GM23338 (cell line): ENCODE data around the gene ARMH1. TPM values are rescaled to one million over a fixed set of nuclear protein-coding genes. Genes with fewer than 3 reads are reported as not detected.

ENCODE experiments used
- ATAC-seq: fragments of 200-7000 bp; cut with Tn5 transposase; 3 replicates; pipeline ENCODE4 v1.9.1; 2020
- DNase-seq: peaks from one replicate; pipeline ENCODE4 v3.0.0-alpha.2; 2015; ENCODE audit warnings: low spot score
- H2AFZ ChIP-seq: fragments of 200-600 bp; sonication (generic); 2 replicates; pipeline ENCODE4 v1.8.0; 2016; ENCODE audit warnings: antibody characterized with exemption, mild to moderate bottlenecking, moderate library complexity
- H3F3A ChIP-seq: fragments of 200-600 bp; sonication (generic); replicated peaks from 2 replicates; pipeline ENCODE4 v1.8.0; 2017; ENCODE audit warnings: antibody characterized with exemption, mixed run types, low read depth
- H3K27ac ChIP-seq: fragments of 200-600 bp; sonication (generic); 2 replicates; pipeline ENCODE4 v1.6.1; 2016; ENCODE audit warnings: low read depth
- H3K27me3 ChIP-seq: fragments of 200-600 bp; sonication (generic); 2 replicates; pipeline ENCODE4 v1.8.0; 2016; ENCODE audit warnings: mild to moderate bottlenecking, mixed run types, moderate library complexity; ENCODE audit not compliant: insufficient read depth
- H3K36me3 ChIP-seq: fragments of 200-600 bp; sonication (generic); 2 replicates; pipeline ENCODE4 v1.8.0; 2016; ENCODE audit warnings: mild to moderate bottlenecking; ENCODE audit not compliant: insufficient read depth
- H3K4me1 ChIP-seq: fragments of 200-600 bp; sonication (generic); 2 replicates; pipeline ENCODE4 v1.8.0; 2016; ENCODE audit warnings: mild to moderate bottlenecking, moderate library complexity; ENCODE audit not compliant: insufficient read depth
- H3K4me2 ChIP-seq: fragments of 200-600 bp; sonication (generic); 2 replicates; pipeline ENCODE4 v1.7.1; 2017; ENCODE audit warnings: mixed run types
- H3K4me3 ChIP-seq: fragments of 200-600 bp; sonication (generic); 2 replicates; pipeline ENCODE4 v1.6.1; 2016; ENCODE audit warnings: mixed run types
- H3K79me2 ChIP-seq: fragments of 200-600 bp; sonication (generic); replicated peaks from 2 replicates; pipeline ENCODE4 v1.8.0; 2017; ENCODE audit warnings: mild to moderate bottlenecking; ENCODE audit not compliant: insufficient read depth
- H3K9me2 ChIP-seq: fragments of 200-600 bp; sonication (generic); 2 replicates; pipeline ENCODE4 v1.8.0; 2017; ENCODE audit not compliant: insufficient read depth
- H4K20me1 ChIP-seq: fragments of 200-600 bp; sonication (generic); replicated peaks from 2 replicates; pipeline ENCODE4 v1.8.0; 2017; ENCODE audit warnings: mild to moderate bottlenecking; ENCODE audit not compliant: insufficient read depth
- H3K27ac Mint-ChIP-seq: 2 replicates; pipeline ENCODE4 v1.8.0; 2020; ENCODE audit warnings: inconsistent platforms, mild to moderate bottlenecking, moderate library complexity, mixed read lengths
- H3K27me3 Mint-ChIP-seq: 3 replicates; pipeline ENCODE4 v1.8.0; 2022; ENCODE audit warnings: low read depth, mild to moderate bottlenecking, moderate library complexity, mixed read lengths, inconsistent platforms; ENCODE audit not compliant: insufficient read depth, poor library complexity
- H3K36me3 Mint-ChIP-seq: 3 replicates; pipeline ENCODE4 v1.8.0; 2021; ENCODE audit warnings: low read depth, mild to moderate bottlenecking, inconsistent platforms, moderate library complexity, mixed read lengths
- H3K4me1 Mint-ChIP-seq: 3 replicates; pipeline ENCODE4 v1.8.0; 2020; ENCODE audit warnings: mild to moderate bottlenecking, inconsistent platforms, mixed read lengths
- H3K4me3 Mint-ChIP-seq: 3 replicates; pipeline ENCODE4 v1.8.0; 2021; ENCODE audit warnings: moderate library complexity, mild to moderate bottlenecking, inconsistent platforms, mixed read lengths
- H3K9me3 Mint-ChIP-seq: 3 replicates; pipeline ENCODE4 v1.8.0; 2020; ENCODE audit warnings: moderate library complexity, mild to moderate bottlenecking, inconsistent platforms, mixed read lengths
- CREB1 ChIP-seq: fragments of 250-450 bp; sonication (Bioruptor Pico); IDR thresholded peaks from 2 replicates; pipeline ENCODE4 v1.5.0; 2020; ENCODE audit warnings: low read depth, mild to moderate bottlenecking, moderate library complexity
- ETS1 ChIP-seq: IDR thresholded peaks from 2 replicates; pipeline ENCODE4 v1.6.1; 2016; ENCODE audit warnings: antibody characterized with exemption
- EZH2 ChIP-seq: fragments of 200-600 bp; sonication (generic); IDR thresholded peaks from one replicate; pipeline ENCODE4 v1.8.0; 2017; ENCODE audit warnings: antibody characterized with exemption, mild to moderate bottlenecking, low read depth; ENCODE audit not compliant: unreplicated experiment
- EZH2phosphoT487 ChIP-seq: fragments of 200-600 bp; sonication (generic); IDR thresholded peaks from one replicate; pipeline ENCODE4 v1.8.1; 2018; ENCODE audit warnings: antibody characterized with exemption; ENCODE audit not compliant: unreplicated experiment
- JUNB ChIP-seq: IDR thresholded peaks from one replicate; pipeline ENCODE4 v1.6.1; 2016; ENCODE audit warnings: antibody characterized with exemption; ENCODE audit not compliant: unreplicated experiment
- POLR2AphosphoS5 ChIP-seq: IDR thresholded peaks from 2 replicates; pipeline ENCODE4 v1.6.1; 2016; ENCODE audit warnings: antibody characterized with exemption, low read depth
- STAT1 ChIP-seq: IDR thresholded peaks from one replicate; pipeline ENCODE4 v1.6.1; 2016; ENCODE audit warnings: antibody characterized with exemption; ENCODE audit not compliant: unreplicated experiment
- ZNF114 ChIP-seq: fragments of 250-450 bp; sonication (Bioruptor Pico); IDR thresholded peaks from 2 replicates; pipeline ENCODE4 v1.5.0; 2020; ENCODE audit warnings: mild to moderate bottlenecking, moderate library complexity
- ZNF331 ChIP-seq: fragments of 250-450 bp; sonication (Bioruptor Pico); IDR thresholded peaks from 2 replicates; pipeline ENCODE4 v1.5.0; 2020; ENCODE audit warnings: low read depth, mild to moderate bottlenecking, moderate library complexity
- ZNF462 ChIP-seq: fragments of 250-450 bp; sonication (Bioruptor Pico); IDR thresholded peaks from 2 replicates; pipeline ENCODE4 v1.5.0; 2020; ENCODE audit warnings: mild to moderate bottlenecking, moderate library complexity
- polyA plus RNA-seq: library from polyadenylated mRNA; unstranded; fragments of >200 nt; fragmentation: Nextera tagmentation; extraction: Ambion mirVana; gene quantifications from 2 replicates; pipeline ENCODE4 v1.2.1, GENCODE V29; 2016
- total RNA-seq: library from RNA; depleted of rRNA; stranded (reverse); fragments of >200 nt; shearing (Covaris generic); gene quantifications from 2 replicates; pipeline ENCODE4 v1.2.3, GENCODE V29; 2014
- TF ChIP-seq, protein P1 (sequence below), 2 experiments: fragments of 200-600 bp in 1 of 2; sonication (generic) in 1 of 2; conservative IDR thresholded peaks; 2 replicates each; pipeline versions ENCODE4 v1.5.1 to v1.6.1; 2016 to 2017; ENCODE audit warnings: antibody characterized with exemption in 2 of 2, low read depth in 2 of 2, mild to moderate bottlenecking in 2 of 2, moderate library complexity in 1 of 2

The ARMH1 gene
- total and polyA plus RNA-seq, 2 experiments from 2014 or later, result 0.31 TPM; not detected in 1

- TF ChIP-seq POLR2AphosphoS5 (no peak), EZH2phosphoT487 (no peak), STAT1 (no peak), JUNB (no peak)
Observed at GRCh38 chr1:44636083-44636687, 38.3 kb upstream of the ARMH1 start (continued).

GRCh38 chr1:44636688-44637598 lies 37.6 kb upstream of the ARMH1 start:
- H3K4me3 Mint-ChIP-seq, result no peak overlapping the region
- peaks cover 24% of the 10 kb centered on the region for H3K36me3 ChIP-seq
- TF ChIP-seq ETS1 (no peak), JUNB (no peak), CREB1 (CRISPR knock-in tag) (no peak), STAT1 (no peak), EZH2 (no peak), ZNF462 (no peak), POLR2AphosphoS5 (no peak), EZH2phosphoT487 (no peak), ZNF114 (CRISPR knock-in tag) (no peak), ZNF331 (CRISPR knock-in tag) (no peak)
- TF ChIP-seq, protein P1, sequence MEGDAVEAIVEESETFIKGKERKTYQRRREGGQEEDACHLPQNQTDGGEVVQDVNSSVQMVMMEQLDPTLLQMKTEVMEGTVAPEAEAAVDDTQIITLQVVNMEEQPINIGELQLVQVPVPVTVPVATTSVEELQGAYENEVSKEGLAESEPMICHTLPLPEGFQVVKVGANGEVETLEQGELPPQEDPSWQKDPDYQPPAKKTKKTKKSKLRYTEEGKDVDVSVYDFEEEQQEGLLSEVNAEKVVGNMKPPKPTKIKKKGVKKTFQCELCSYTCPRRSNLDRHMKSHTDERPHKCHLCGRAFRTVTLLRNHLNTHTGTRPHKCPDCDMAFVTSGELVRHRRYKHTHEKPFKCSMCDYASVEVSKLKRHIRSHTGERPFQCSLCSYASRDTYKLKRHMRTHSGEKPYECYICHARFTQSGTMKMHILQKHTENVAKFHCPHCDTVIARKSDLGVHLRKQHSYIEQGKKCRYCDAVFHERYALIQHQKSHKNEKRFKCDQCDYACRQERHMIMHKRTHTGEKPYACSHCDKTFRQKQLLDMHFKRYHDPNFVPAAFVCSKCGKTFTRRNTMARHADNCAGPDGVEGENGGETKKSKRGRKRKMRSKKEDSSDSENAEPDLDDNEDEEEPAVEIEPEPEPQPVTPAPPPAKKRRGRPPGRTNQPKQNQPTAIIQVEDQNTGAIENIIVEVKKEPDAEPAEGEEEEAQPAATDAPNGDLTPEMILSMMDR (conservative IDR thresholded peaks at IDR 0.05; ENCODE audit: low read depth in 2 of 2), result no peak

More at GRCh38 chr1:44636688-44637598, 37.6 kb upstream of the ARMH1 start:
- H4K20me1 ChIP-seq, result peaks cover 22% of the 10 kb centered on the region
- no peaks in the 10 kb centered on the region for H3K27me3 ChIP-seq
- H3K27ac ChIP-seq, result no peak overlapping the region
- no peak overlapping the region for H2AFZ ChIP-seq
- peaks cover 87% of the 10 kb centered on the region for H3K36me3 Mint-ChIP-seq
- H3K9me2 ChIP-seq, result no peaks in the 10 kb centered on the region
- DNase-seq, result no peak
- peaks cover 7% of the 10 kb centered on the region for H3K4me1 ChIP-seq
- H3K4me1 Mint-ChIP-seq, result peaks cover 10% of the 10 kb centered on the region; the same call in 2 of the 3 replicates
- H3F3A ChIP-seq, result peaks cover 24% of the 10 kb centered on the region
- H3K4me3 ChIP-seq, result no peak overlapping the region
- no peak for ATAC-seq
- H3K4me2 ChIP-seq, result no peak overlapping the region
- H3K9me3 Mint-ChIP-seq, result no peaks in the 10 kb centered on the region
- no peak overlapping the region for H3K27ac Mint-ChIP-seq
- peaks cover 25% of the 10 kb centered on the region for H3K79me2 ChIP-seq
- H3K27me3 Mint-ChIP-seq, result peaks cover 4% of the 10 kb centered on the region
